Calu3 (cell line): ENCODE measurements around the gene UTP11. TPM values are rescaled to one million over a fixed set of nuclear protein-coding genes. Genes with fewer than 3 reads are reported as not detected.

ENCODE experiments used
- BruUV-seq: library from RNA; stranded (reverse); fragments of 400-500 nt; replicated peaks from 2 replicates; lab custom pipeline; 2021; lab: Mats Ljungman, UMichigan
- CTCF ChIA-PET: fragments of 300-600 bp; sonication (Branson Sonifier 250); formaldehyde crosslinking; loops from one replicate; lab custom pipeline; 2022; ENCODE audit warnings: antibody characterized with exemption; lab: Charles Lee
- DNase-seq: peaks from one replicate; pipeline ENCODE4 v3.0.0; 2022
- H3K27ac Mint-ChIP-seq: one replicate; pipeline ENCODE4 v1.8.0; 2022; ENCODE audit warnings: mixed read lengths; ENCODE audit not compliant: unreplicated experiment
- H3K27me3 Mint-ChIP-seq: one replicate; pipeline ENCODE4 v1.8.0; 2022; ENCODE audit warnings: mixed read lengths; ENCODE audit not compliant: unreplicated experiment
- H3K36me3 Mint-ChIP-seq: one replicate; pipeline ENCODE4 v1.8.0; 2022; ENCODE audit warnings: mild to moderate bottlenecking, moderate library complexity, mixed read lengths; ENCODE audit not compliant: insufficient read depth, unreplicated experiment
- H3K4me1 Mint-ChIP-seq: one replicate; pipeline ENCODE4 v1.8.0; 2022; ENCODE audit warnings: mild to moderate bottlenecking, low read depth, mixed read lengths; ENCODE audit not compliant: unreplicated experiment
- H3K4me3 Mint-ChIP-seq: one replicate; pipeline ENCODE4 v1.8.0; 2022; ENCODE audit warnings: mild to moderate bottlenecking, low read depth, moderate library complexity, mixed read lengths; ENCODE audit not compliant: unreplicated experiment
- H3K9me3 Mint-ChIP-seq: one replicate; pipeline ENCODE4 v1.8.0; 2022; ENCODE audit warnings: low read depth, mixed read lengths; ENCODE audit not compliant: unreplicated experiment
- intact Hi-C: fragments of 100-400 bp; cut with micrococcal nuclease; formaldehyde crosslinking; loops from one replicate; pipeline ENCODE4 v1.10.0; 2022; ENCODE audit not compliant: unreplicated experiment
- total RNA-seq: library from RNA; stranded (reverse); gene quantifications from 2 replicates; pipeline ENCODE4 v1.2.3, GENCODE V29; 2022
- TF ChIP-seq, protein P1 (sequence below): fragments of 200-600 bp; IDR thresholded peaks from one replicate; pipeline ENCODE4 v1.8.0; 2022; ENCODE audit warnings: antibody characterized with exemption; ENCODE audit not compliant: unreplicated experiment

Gene UTP11
- total RNA-seq, 1 experiment from 2014 or later, result 38.5 TPM

DNA sequence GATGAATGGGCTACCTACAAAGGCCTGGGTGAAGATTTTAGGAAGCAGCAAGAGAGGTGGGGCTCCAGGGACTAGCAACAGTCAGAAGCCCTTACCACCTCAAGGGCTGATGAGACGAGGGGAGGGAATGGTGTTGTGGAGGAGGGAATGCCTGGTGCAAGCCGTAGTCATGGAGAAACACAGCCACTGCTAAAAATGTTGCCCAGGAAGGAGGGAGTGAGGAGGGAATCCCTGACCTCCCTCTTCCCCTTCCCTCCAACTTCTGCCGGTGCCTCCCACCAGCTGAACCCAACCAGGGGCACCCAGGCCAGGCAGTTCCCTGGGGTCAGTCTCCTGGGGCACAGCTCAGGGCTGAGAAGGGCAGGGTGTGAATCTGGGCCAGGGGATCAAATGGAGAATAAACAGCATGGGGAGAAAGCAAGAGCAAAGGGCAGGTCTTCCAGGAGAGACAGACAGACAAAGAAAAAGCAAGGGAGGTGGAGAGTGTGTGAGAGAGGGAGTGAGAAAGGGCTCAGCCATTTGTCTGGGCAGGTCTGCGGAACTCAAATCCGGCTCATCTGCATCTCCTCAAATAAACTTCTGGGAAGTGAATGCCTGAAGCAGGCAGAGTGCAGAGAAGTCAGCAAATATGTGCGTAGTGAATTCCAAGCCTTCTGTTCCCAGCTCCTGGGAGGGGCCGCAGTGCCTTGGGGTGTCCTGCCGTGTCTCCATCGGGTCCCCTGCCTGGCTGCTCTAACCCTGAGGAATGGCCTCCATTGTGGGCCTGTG, 61.2 kb downstream of the UTP11 start:
- CTCF ChIA-PET, result no interaction called here
- Mint-ChIP-seq H3K9me3 (no peaks in the 10 kb centered on the region), H3K27me3 (peaks cover 85% of the 10 kb centered on the region), H3K4me1 (no peaks in the 10 kb centered on the region), H3K4me3 (no peak overlapping the region), H3K27ac (no peak overlapping the region), H3K36me3 (no peaks in the 10 kb centered on the region)
- BruUV-seq, result no TSS peak
- TF ChIP-seq, protein P1, sequence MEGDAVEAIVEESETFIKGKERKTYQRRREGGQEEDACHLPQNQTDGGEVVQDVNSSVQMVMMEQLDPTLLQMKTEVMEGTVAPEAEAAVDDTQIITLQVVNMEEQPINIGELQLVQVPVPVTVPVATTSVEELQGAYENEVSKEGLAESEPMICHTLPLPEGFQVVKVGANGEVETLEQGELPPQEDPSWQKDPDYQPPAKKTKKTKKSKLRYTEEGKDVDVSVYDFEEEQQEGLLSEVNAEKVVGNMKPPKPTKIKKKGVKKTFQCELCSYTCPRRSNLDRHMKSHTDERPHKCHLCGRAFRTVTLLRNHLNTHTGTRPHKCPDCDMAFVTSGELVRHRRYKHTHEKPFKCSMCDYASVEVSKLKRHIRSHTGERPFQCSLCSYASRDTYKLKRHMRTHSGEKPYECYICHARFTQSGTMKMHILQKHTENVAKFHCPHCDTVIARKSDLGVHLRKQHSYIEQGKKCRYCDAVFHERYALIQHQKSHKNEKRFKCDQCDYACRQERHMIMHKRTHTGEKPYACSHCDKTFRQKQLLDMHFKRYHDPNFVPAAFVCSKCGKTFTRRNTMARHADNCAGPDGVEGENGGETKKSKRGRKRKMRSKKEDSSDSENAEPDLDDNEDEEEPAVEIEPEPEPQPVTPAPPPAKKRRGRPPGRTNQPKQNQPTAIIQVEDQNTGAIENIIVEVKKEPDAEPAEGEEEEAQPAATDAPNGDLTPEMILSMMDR, result no peak
- no peak for DNase-seq
- intact Hi-C loops, result no loop called here

- BruUV-seq, result no TSS peak
- Mint-ChIP-seq H3K27me3 (peaks cover 85% of the 10 kb centered on the region), H3K4me1 (no peaks in the 10 kb centered on the region), H3K36me3 (no peaks in the 10 kb centered on the region), H3K4me3 (no peak overlapping the region), H3K27ac (no peak overlapping the region), H3K9me3 (no peaks in the 10 kb centered on the region)
- no peak for DNase-seq
- intact Hi-C loops, result no loop called here
- CTCF ChIA-PET, result no interaction called here
- TF ChIP-seq, protein P1, result no peak
Measured at GRCh38 chr1:38074302-38074677, 61.8 kb downstream of the UTP11 start.

Other genes with a start within 250 kb of the UTP11 start
- gene EPHA10, start 247.6 kb upstream of the UTP11 start, total RNA-seq, result 7.8 and 10.7 TPM in 2 replicates
- 28.1 and 28.6 TPM in 2 replicates for gene MANEAL, start 218.9 kb upstream of the UTP11 start, total RNA-seq
- 41.3 and 43.6 TPM in 2 replicates for gene C1orf122, start 204.9 kb upstream of the UTP11 start, total RNA-seq
- gene YRDC, start 204.5 kb upstream of the UTP11 start, total RNA-seq, result 18.6 and 18.8 TPM in 2 replicates
- gene MTF1, start 153.1 kb upstream of the UTP11 start, total RNA-seq, result 27.1 and 34.3 TPM in 2 replicates
- 18.0 and 21.5 TPM in 2 replicates for gene INPP5B, start 65.7 kb upstream of the UTP11 start, total RNA-seq
- 75.3 and 91.7 TPM in 2 replicates for gene SF3A3, start 22.7 kb upstream of the UTP11 start, total RNA-seq
- 16.9 and 20.4 TPM in 2 replicates for gene FHL3, start 7.2 kb upstream of the UTP11 start, total RNA-seq
- not detected in 2 replicates for gene POU3F1, start 34.1 kb downstream of the UTP11 start, total RNA-seq